Daoy (cell line): ENCODE data around the gene CRTC2. TPM values are rescaled to one million over a fixed set of nuclear protein-coding genes. Genes with fewer than 3 reads are reported as not detected.

Experiments used
- DNase-seq: peaks from one replicate; pipeline ENCODE4 v3.0.0-alpha.2; 2015; ENCODE audit warnings: low read depth
- total RNA-seq: library from RNA; depleted of rRNA; stranded (reverse); fragments of >200 nt; shearing (Covaris generic); gene quantifications from 2 replicates; pipeline ENCODE4 v1.2.3, GENCODE V29; 2014

CRTC2 gene
- total RNA-seq, 1 experiment from 2014 or later, result 10.1 TPM

DNA sequence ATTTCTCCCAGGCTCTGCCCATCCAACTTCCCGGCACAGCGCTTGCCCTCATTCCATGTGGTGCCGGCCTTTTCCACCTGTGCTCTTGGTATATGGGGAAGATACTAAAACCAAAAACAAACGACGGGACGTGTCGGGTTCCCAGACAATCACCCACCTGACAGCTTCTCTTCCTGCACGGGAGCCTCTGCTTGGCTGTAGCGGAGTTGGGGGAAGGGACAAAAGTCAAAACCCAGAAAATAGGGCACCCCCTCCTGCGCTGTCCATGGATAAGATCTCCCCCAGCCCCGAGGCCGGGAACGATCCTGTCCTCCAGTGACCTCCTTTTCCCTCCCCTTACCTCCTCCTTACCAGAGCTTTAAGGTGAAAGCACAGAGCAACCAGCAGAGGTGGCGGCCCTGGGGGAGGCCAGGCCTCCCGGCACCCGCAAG, 18.4 kb upstream of the CRTC2 start:
- no peak for DNase-seq

DNA sequence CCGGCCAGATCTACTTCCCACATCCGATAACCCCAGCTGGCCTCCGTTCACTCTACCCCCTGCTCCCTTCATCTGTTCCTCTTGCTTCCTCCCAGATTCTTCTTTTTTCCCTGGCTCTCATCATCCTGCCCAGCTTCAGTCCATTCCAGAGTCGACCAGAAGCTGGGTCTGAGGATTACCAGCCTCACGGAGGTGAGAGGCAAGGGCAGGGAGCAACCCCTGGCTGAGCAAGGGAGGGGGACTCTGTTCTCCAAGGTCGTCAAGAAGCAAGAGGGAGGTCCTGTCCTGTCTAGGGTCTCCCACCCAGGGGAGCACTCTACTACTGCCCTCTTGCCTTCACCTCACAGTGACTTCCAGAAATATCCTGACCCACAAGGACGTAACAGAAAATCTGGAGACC, 15.1 kb upstream of the CRTC2 start:
- no peak for DNase-seq

DNA sequence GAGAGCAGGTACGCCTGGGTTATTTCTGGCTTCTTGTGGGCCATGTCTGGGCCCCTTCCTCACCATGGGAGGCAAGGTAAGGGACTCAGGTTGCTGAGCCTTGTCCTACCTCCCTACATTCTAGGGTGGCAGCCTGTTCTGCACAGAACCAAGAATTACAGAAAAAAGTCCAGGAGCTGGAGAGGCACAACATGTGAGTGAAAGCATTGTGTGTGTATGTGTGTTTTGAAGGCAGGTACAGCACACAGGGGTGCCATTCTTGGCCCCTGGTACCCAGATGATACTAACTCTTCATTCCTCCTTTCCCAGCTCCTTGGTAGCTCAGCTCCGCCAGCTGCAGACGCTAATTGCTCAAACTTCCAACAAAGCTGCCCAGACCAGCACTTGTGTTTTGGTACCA, 14.7 kb upstream of the CRTC2 start:
- DNase-seq, result no peak

DNA sequence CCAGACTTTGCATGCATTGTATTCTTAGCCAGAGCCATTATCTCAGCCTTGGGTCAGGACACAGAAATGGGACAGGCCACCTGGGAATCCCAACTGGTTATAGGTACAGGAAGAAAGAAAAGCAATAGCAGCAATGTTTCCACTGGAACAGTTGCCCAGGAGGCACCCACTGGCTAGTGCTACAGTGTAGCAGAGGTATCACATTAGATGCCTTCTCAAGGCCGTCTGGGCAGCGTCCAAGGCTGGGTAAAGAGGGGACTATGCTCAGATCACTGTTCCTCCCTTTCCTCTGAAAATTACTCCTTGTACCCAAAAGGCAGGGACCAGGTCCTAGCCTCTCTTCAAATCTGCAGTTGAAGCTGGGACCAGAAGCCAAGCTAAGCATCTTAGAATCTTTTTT, 11.9 kb upstream of the CRTC2 start:
- no peak for DNase-seq

- DNase-seq, result no peak
Observed at GRCh38 chr1:153968972-153969371, 10.6 kb upstream of the CRTC2 start.

- DNase-seq, result no peak
Observed at GRCh38 chr1:153968408-153968807, 10.0 kb upstream of the CRTC2 start.

DNA sequence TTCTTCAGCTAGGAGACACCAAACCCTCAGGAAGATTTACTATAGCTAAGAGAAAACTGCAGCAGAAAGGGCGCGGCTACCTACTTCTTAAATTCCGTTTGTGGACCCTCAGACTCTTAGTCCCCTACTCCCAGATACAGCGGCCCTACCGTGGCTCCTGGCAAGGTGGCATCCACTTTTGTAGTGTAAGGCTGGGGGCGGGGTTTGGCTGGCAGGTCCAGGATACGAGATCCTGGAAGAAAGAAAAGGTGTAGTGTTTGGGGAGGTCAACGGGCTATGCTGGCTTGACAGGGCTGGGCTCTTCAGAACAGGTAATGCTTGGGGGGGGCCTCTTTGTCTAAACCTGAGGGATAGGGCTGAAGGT, 9.6 kb upstream of the CRTC2 start:
- no peak for DNase-seq

DNA sequence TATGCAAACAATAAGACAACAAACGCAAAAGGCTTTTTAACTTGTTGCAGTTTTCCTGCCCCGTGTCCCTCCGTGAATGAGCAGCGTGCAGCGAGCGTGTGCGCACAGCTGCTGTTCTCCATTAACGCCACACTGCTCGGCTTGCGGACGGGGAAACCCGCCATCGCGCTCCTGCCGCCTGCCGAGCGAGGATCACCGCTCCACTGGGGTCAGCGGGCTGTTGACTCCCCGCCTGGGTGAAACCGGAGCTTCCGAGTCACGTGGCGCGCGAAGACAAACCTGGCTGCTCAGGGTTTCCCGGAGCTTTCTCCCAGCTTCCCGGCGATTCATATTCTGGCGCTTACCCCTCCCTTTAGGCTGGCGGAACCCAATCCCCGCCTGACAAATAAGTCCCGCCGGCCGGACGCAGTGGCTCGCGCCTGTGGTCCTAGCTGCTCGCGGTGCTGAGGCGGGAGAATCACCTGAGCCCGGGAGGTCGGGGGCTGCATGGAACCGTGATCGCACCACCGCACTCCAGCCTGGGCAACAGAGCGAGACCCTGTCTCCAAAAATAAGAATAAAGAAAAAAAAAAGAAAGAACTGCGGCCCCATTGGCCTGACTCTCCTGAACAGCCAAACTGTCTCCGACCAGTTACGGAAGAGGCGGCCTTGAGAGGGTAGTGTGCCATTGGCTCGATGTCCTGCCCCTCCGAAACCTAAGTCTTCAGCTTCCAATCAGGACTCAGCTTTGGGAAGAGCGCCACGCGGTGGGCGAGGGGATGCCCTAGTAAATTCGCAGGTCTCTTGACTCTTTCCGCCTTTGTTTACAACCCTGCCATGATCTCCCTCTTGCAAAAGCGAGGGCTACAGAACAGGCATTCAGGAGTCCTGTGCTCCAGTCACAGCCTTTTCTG, 8.9 kb upstream of the CRTC2 start, which contains the start of gene CREB3L4:
TSS of gene CREB3L4 (plus strand) at position 796 of the 893 bp plus-strand sequence. CDS start 624 bp downstream, outside the sequence.
- peak; percentile 98 for DNase-seq

- peak; percentile 71 for DNase-seq
Observed at GRCh38 chr1:153963850-153964331, 5.5 kb upstream of the CRTC2 start.

DNA sequence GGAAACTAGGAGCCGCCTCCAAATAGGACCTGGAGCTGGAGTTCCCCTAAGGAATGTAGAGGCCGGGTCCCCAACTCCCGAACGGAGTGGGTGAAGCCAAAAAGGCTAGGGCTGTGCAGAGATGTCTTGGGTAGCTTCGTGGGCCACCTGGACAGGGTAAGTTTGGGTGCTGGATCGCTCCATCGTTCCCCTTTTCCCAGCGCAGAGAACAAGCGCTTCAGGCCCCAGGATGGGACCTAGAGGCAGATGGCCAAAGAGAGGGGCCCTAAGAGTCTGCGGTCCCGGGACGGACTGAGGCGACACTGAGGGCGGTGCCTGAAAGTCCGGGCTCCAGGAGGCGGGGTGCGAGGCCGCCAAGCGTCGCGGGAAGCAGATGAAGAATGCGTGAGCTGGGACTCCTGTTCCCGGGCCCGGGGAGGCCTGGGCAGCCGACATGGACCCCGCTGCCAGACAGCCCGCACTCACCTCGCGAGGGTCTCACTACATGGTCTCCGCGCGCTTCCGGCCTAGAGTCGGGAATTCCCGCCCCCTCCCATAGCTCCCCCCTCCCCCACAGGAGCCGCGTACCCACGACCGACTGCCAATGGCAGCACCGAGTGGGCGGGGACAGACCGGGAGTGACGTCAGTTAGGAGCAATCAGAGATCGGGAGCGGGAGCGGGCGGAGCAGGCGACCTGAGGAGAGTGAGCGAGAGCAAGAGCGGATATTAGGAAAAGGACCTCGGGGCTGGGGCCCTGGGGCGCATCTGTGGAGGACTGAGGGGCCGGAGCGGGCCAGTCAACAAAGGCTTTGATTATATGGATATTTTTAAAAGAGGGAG, 4.8 kb upstream of the CRTC2 start, which contains the start of gene SLC39A1:
TSS of gene SLC39A1 (minus strand) at position 508 of the 820 bp plus-strand sequence. CDS start 822 bp downstream, outside the sequence.
- peak; percentile 99 for DNase-seq

- peak; percentile 55 for DNase-seq
Observed at GRCh38 chr1:153962088-153963029, 3.9 kb upstream of the CRTC2 start.

GRCh38 chr1:153961421-153961820, 3.0 kb upstream of the CRTC2 start:
- DNase-seq, result no peak

GRCh38 chr1:153960206-153960605, 1.8 kb upstream of the CRTC2 start:
- DNase-seq, result no peak

- no peak for DNase-seq
Observed at GRCh38 chr1:153959454-153959853, 1.0 kb upstream of the CRTC2 start.

GRCh38 chr1:153958961-153959260, 499 bp upstream of the CRTC2 start:
- no peak for DNase-seq

DNA sequence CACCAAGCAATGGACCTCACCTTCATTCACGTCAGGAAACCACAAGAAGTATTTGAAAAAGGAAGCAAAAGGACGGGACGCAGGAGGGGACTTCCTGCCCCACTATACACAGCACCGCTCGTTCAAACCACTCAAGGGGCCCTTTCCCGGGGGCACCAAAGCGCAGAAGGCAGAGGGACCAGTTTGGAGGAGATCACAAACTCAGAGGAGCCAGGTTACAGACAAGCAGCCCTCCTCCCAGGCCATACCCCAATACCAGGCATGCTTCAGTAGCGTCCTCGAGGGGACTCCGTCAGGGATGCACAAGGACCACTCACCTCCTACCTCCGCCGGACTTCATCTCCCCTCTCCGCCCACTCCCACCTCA, 685 bp downstream of the CRTC2 start:
- DNase-seq, result peak; percentile 45

DNA sequence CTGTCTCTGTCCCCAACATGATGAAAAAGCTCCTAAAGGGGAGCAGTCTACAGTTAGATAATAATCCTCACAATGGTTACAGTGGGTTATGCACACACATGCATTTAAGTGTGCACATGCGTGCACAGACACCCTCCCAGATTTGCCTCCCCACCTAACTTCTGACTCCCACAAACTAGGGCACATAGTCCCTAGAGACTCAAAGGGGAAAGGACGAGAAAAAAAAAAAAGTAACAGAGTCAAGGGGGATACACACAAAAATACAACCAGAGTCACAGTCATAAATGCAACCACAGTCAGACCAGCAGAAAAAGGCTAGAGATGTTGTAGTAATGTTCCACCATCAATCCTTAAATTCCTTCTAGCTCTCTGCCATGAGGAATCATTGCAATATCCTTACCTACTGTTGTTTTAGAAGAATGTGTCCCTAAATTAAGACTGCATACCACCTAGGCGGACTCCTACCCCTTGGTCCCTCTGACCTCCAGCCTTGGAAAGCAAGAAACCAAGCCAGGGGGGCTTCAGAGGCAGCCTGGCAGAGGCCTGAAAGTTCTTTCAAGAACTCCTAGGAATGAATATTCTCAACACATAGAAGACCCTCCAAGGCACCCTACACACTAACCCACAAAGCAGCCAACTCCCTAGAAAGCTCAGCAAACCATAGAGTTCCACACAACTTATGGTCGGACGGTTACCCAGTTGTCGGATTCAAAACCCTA, 1.3 kb downstream of the CRTC2 start:
- DNase-seq, result no peak

- DNase-seq, result no peak
Observed at GRCh38 chr1:153954826-153955225, 3.6 kb downstream of the CRTC2 start.

GRCh38 chr1:153953859-153954365, 4.5 kb downstream of the CRTC2 start:
- no peak for DNase-seq

GRCh38 chr1:153951801-153952200, 6.6 kb downstream of the CRTC2 start:
- no peak for DNase-seq

- DNase-seq, result no peak
Observed at GRCh38 chr1:153951183-153951582, 7.2 kb downstream of the CRTC2 start.
